Type B pancreatic cell (in vitro differentiated cells): ENCODE measurements around the gene BRWD1. TPM values are rescaled to one million over a fixed set of nuclear protein-coding genes. Genes with fewer than 3 reads are reported as not detected.

Experiments used
- DNase-seq: peaks from one replicate; pipeline ENCODE4 v3.0.0; 2021; ENCODE audit warnings: mixed read lengths; ENCODE audit not compliant: unreplicated experiment; ENCODE audit errors: extremely low spot score
- H3K27ac Mint-ChIP-seq: 2 replicates; pipeline ENCODE4 v1.8.0; 2021; ENCODE audit warnings: mild to moderate bottlenecking, mixed read lengths
- H3K27me3 Mint-ChIP-seq: 2 replicates; pipeline ENCODE4 v1.8.0; 2021; ENCODE audit warnings: mixed read lengths
- H3K36me3 Mint-ChIP-seq: 2 replicates; pipeline ENCODE4 v1.8.0; 2021; ENCODE audit warnings: mixed read lengths
- H3K4me1 Mint-ChIP-seq: one replicate; pipeline ENCODE4 v1.8.0; 2021; ENCODE audit warnings: mixed read lengths; ENCODE audit not compliant: unreplicated experiment
- H3K4me3 Mint-ChIP-seq: 2 replicates; pipeline ENCODE4 v1.8.0; 2021; ENCODE audit warnings: mild to moderate bottlenecking, mixed read lengths
- H3K9me3 Mint-ChIP-seq: 2 replicates; pipeline ENCODE4 v1.8.0; 2021; ENCODE audit warnings: mixed read lengths
- CTCF ChIP-seq: fragments of 200-600 bp; sonication (generic); conservative IDR thresholded peaks from 2 replicates; pipeline ENCODE4 v1.5.0; 2021; ENCODE audit warnings: antibody characterized with exemption, mild to moderate bottlenecking
- total RNA-seq: library from RNA; stranded (reverse); gene quantifications from 2 replicates; pipeline ENCODE4 v1.2.1, GENCODE V29; 2021; ENCODE audit warnings: low replicate concordance

Gene BRWD1
- total RNA-seq, 1 donor from 2014 or later = 48.0 TPM

- Mint-ChIP-seq H3K9me3 (peaks cover 9% of the 10 kb centered on the region), H3K4me1 (no peaks in the 10 kb centered on the region), H3K36me3 (no peaks in the 10 kb centered on the region), H3K27me3 (no peaks in the 10 kb centered on the region), H3K4me3 (no peak overlapping the region), H3K27ac (no peak overlapping the region)
- TF ChIP-seq CTCF = no peak
- DNase-seq = no peak
Observed at GRCh38 chr21:39148975-39149374, 164.5 kb downstream of the BRWD1 start.

DNA sequence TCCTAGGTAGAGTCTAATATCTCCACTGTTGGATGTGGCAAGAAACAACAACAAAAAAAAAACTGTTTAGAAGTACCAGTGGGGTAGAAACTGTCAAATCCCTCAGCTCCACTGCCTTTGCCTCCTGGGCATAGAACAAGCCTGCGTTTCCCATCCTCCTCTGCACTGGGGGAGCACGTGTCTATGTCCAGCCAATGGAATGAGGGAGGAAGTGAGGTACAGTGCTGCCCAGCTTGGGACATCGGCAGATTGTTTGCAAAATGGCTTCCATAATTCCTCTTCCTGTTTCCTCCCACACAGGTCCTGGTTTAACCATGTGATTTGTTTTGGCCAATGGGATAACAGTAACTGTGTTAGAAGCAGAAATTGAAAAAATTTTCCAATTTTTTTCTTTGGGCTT is 169.2 kb downstream of the BRWD1 start:
- peaks cover 6% of the 10 kb centered on the region for H3K27me3 Mint-ChIP-seq
- no peaks in the 10 kb centered on the region for H3K36me3 Mint-ChIP-seq
- no peak overlapping the region for H3K4me3 Mint-ChIP-seq
- no peak overlapping the region for H3K27ac Mint-ChIP-seq
- peaks cover 9% of the 10 kb centered on the region for H3K9me3 Mint-ChIP-seq
- TF ChIP-seq CTCF = no peak
- peaks cover 13% of the 10 kb centered on the region for H3K4me1 Mint-ChIP-seq
- DNase-seq = no peak

GRCh38 chr21:39142972-39143371 is 170.5 kb downstream of the BRWD1 start:
- H3K4me3 Mint-ChIP-seq = no peak overlapping the region
- H3K36me3 Mint-ChIP-seq = no peaks in the 10 kb centered on the region
- H3K27ac Mint-ChIP-seq = no peak overlapping the region
- TF ChIP-seq CTCF = no peak
- peaks cover 17% of the 10 kb centered on the region for H3K4me1 Mint-ChIP-seq
- DNase-seq = no peak
- H3K27me3 Mint-ChIP-seq = peaks cover 9% of the 10 kb centered on the region
- H3K9me3 Mint-ChIP-seq = peaks cover 9% of the 10 kb centered on the region

GRCh38 chr21:39141502-39141901 is 171.9 kb downstream of the BRWD1 start:
- peaks cover 9% of the 10 kb centered on the region for H3K9me3 Mint-ChIP-seq
- peaks cover 9% of the 10 kb centered on the region for H3K27me3 Mint-ChIP-seq
- H3K27ac Mint-ChIP-seq = no peak overlapping the region
- H3K4me1 Mint-ChIP-seq = peaks cover 25% of the 10 kb centered on the region
- H3K4me3 Mint-ChIP-seq = no peak overlapping the region
- no peak for DNase-seq
- no peak for TF ChIP-seq CTCF
- no peaks in the 10 kb centered on the region for H3K36me3 Mint-ChIP-seq

- Mint-ChIP-seq H3K27me3 (peaks cover 9% of the 10 kb centered on the region), H3K4me3 (peak overlapping the region; percentile 8), H3K4me1 (peaks cover 25% of the 10 kb centered on the region), H3K36me3 (no peaks in the 10 kb centered on the region), H3K9me3 (no peaks in the 10 kb centered on the region), H3K27ac (peak overlapping the region; percentile 36)
- no peak for DNase-seq
- TF ChIP-seq CTCF = no peak
Observed at GRCh38 chr21:39137248-39138178, 175.9 kb downstream of the BRWD1 start.
